PFSK-1 (cell line): ENCODE measurements around the gene FLOT2.

ENCODE experiments used
- SIN3A ChIP-seq: IDR thresholded peaks from 2 replicates; pipeline ENCODE4 v1.6.1; 2012; ENCODE audit warnings: mild to moderate bottlenecking, low read length, moderate library complexity, borderline replicate concordance; ENCODE audit not compliant: insufficient read depth
- TAF1 ChIP-seq: IDR thresholded peaks from 2 replicates; pipeline ENCODE4 v1.6.1; 2012; ENCODE audit warnings: low read length, control low read depth, borderline replicate concordance; ENCODE audit not compliant: insufficient read depth
- TF ChIP-seq, protein P1 (sequence below), 2 experiments: IDR thresholded peaks; 2 replicates each; pipeline versions ENCODE4 v1.6.1 to v1.8.0; 2011 to 2012; ENCODE audit warnings: low read depth in 2 of 2, low read length in 2 of 2, control low read depth in 1 of 2, inconsistent platforms in 1 of 2, mild to moderate bottlenecking in 1 of 2, moderate library complexity in 1 of 2; ENCODE audit not compliant: insufficient read depth in 1 of 2

- TF ChIP-seq SIN3A (no peak), TAF1 (no peak)
- TF ChIP-seq, protein P1, sequence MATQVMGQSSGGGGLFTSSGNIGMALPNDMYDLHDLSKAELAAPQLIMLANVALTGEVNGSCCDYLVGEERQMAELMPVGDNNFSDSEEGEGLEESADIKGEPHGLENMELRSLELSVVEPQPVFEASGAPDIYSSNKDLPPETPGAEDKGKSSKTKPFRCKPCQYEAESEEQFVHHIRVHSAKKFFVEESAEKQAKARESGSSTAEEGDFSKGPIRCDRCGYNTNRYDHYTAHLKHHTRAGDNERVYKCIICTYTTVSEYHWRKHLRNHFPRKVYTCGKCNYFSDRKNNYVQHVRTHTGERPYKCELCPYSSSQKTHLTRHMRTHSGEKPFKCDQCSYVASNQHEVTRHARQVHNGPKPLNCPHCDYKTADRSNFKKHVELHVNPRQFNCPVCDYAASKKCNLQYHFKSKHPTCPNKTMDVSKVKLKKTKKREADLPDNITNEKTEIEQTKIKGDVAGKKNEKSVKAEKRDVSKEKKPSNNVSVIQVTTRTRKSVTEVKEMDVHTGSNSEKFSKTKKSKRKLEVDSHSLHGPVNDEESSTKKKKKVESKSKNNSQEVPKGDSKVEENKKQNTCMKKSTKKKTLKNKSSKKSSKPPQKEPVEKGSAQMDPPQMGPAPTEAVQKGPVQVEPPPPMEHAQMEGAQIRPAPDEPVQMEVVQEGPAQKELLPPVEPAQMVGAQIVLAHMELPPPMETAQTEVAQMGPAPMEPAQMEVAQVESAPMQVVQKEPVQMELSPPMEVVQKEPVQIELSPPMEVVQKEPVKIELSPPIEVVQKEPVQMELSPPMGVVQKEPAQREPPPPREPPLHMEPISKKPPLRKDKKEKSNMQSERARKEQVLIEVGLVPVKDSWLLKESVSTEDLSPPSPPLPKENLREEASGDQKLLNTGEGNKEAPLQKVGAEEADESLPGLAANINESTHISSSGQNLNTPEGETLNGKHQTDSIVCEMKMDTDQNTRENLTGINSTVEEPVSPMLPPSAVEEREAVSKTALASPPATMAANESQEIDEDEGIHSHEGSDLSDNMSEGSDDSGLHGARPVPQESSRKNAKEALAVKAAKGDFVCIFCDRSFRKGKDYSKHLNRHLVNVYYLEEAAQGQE (IDR thresholded peaks at IDR 0.05; ENCODE audit: insufficient read depth in 1 of 2, low read depth in 2 of 2, low read length in 2 of 2): no peak
Measured at GRCh38 chr17:28910534-28910933, 13.0 kb upstream of the FLOT2 start.
